ENCODE results near the gene NECAP2.
"Not testable (repeated sequence)": the region's sequence is repeated elsewhere in the genome, so short reads cannot be mapped to it uniquely, and the experiment has no call there.

The NECAP2 gene

DNA sequence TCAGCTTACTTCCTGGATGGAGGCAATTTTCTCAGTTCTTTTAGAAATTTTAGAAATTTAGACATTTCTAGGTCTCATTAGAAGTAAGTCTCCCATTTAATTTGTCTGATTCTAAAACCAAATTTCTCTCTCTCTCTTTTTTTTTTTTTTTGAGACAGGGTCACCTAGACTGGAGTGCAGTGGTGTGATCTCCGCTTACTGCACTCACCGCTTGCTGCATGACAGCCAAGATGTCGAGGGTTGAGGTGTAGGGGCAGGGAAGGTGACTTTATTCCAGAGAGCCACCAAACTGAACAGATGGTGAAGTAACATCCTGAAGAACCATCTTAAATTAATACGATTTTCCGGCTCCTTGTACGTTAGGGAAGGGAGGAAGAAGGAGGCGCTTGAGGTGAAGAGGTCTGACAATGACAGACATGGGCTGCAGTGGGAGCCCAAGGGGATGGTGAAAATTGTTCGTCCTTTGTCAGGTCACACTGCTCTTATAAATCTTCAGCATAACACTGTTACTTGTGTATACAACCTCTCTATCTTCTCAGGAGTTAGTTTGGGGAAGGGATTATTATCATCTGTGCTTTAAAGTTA lies 68.4 kb downstream of the NECAP2 start:
- H3K4me1 Mint-ChIP-seq (ENCODE audit: low read depth); H3K36me3 Mint-ChIP-seq (ENCODE audit: low read depth); H3K4me3 Mint-ChIP-seq; H3K9me3 Mint-ChIP-seq; H3K27ac Mint-ChIP-seq: not testable (repeated sequence)
- peaks cover 13% of the 10 kb centered on the region for H3K27me3 Mint-ChIP-seq (ENCODE audit: low read depth)

All from T-helper 1 cell treated with Interleukin-12 subunit alpha and Interleukin-12 subunit beta and Interleukin-4 antibody, amounts not matched to agents 30 μg/mL and 1 μg/mL, for 36 hours (primary cell).